Large intestine (tissue), 3 donors: Measurements from ENCODE around the gene KIAA1671. TPM values are rescaled to one million over a fixed set of nuclear protein-coding genes. Genes with fewer than 3 reads are reported as not detected.

Experiments
- DNase-seq, 2 donors: peaks; one replicate each; pipeline versions ENCODE4 v3.0.0 to v3.0.0-alpha.2; 2013
- H3K27ac ChIP-seq: one replicate; pipeline ENCODE4 v1.5.1; 2013; ENCODE audit warnings: low read length
- H3K27me3 ChIP-seq: 2 replicates; pipeline ENCODE4 v1.6.1; 2013; ENCODE audit warnings: low read length; ENCODE audit not compliant: control insufficient read depth, insufficient read depth
- H3K36me3 ChIP-seq: 2 replicates; pipeline ENCODE4 v1.6.1; 2013; ENCODE audit warnings: low read length; ENCODE audit not compliant: control insufficient read depth, insufficient read depth
- H3K4me1 ChIP-seq: one replicate; pipeline ENCODE4 v1.6.1; 2013; ENCODE audit warnings: low read length; ENCODE audit not compliant: control insufficient read depth, insufficient read depth
- H3K4me3 ChIP-seq: one replicate; pipeline ENCODE4 v1.5.1; 2013; ENCODE audit warnings: low read length
- H3K9me3 ChIP-seq: one replicate; pipeline ENCODE4 v1.6.1; 2013; ENCODE audit warnings: mild to moderate bottlenecking, low read depth, low read length, moderate library complexity; ENCODE audit not compliant: control insufficient read depth
- WGBS: methylation state at CpG from one replicate; pipeline ENCODE4 v1.1.5; 2013; ENCODE audit warnings: low lambda C conversion rate; ENCODE audit not compliant: insufficient coverage; 5-methylcytosine and 5-hydroxymethylcytosine counted together
- polyA plus RNA-seq: library from polyadenylated mRNA; unstranded; fragments of 120-200 nt; gene quantifications from one replicate; pipeline ENCODE4 v1.2.1, GENCODE V29; 2013

Gene KIAA1671
- polyA plus RNA-seq, 1 donor, result 25.0 TPM

- Histone ChIP-seq H3K27ac (no peak overlapping the region), H3K4me1 (no peaks in the 10 kb centered on the region), H3K9me3 (no peaks in the 10 kb centered on the region), H3K27me3 (no peaks in the 10 kb centered on the region), H3K36me3 (peaks cover 7% of the 10 kb centered on the region), H3K4me3 (no peak overlapping the region)
- no peak for DNase-seq
- WGBS, result no CpG with 5 or more reads among the region's 9 CpGs
These were observed 138.9 kb downstream of the KIAA1671 start for GRCh38 chr22:25091458-25091857.

GRCh38 chr22:25092119-25092518, 139.6 kb downstream of the KIAA1671 start:
- no peak overlapping the region for H3K27ac ChIP-seq
- H3K4me1 ChIP-seq, result no peaks in the 10 kb centered on the region
- no peak overlapping the region for H3K4me3 ChIP-seq
- H3K27me3 ChIP-seq, result no peaks in the 10 kb centered on the region
- H3K36me3 ChIP-seq, result peaks cover 7% of the 10 kb centered on the region
- WGBS, result 88% methylated on average over 1 of the region's 4 CpGs
- H3K9me3 ChIP-seq, result no peaks in the 10 kb centered on the region
- DNase-seq, result no peak

- no CpG with 5 or more reads among the region's 6 CpGs for WGBS
- no peak for DNase-seq
- Histone ChIP-seq H3K4me1 (no peaks in the 10 kb centered on the region), H3K36me3 (peaks cover 7% of the 10 kb centered on the region), H3K27me3 (no peaks in the 10 kb centered on the region), H3K4me3 (no peak overlapping the region), H3K9me3 (no peaks in the 10 kb centered on the region), H3K27ac (no peak overlapping the region)
These were observed 142.1 kb downstream of the KIAA1671 start for GRCh38 chr22:25094579-25094978.

- Histone ChIP-seq H3K36me3 (peaks cover 7% of the 10 kb centered on the region), H3K4me3 (no peak overlapping the region), H3K27ac (no peak overlapping the region), H3K27me3 (no peaks in the 10 kb centered on the region), H3K4me1 (no peaks in the 10 kb centered on the region), H3K9me3 (no peaks in the 10 kb centered on the region)
- DNase-seq, result no peak
- WGBS, result no CpG with 5 or more reads among the region's 7 CpGs
These were observed 143.4 kb downstream of the KIAA1671 start for GRCh38 chr22:25095869-25096268.

GRCh38 chr22:25096638-25097405, 144.3 kb downstream of the KIAA1671 start:
- DNase-seq, result no peak
- Histone ChIP-seq H3K4me3 (no peak overlapping the region), H3K27ac (no peak overlapping the region), H3K27me3 (no peaks in the 10 kb centered on the region), H3K9me3 (no peaks in the 10 kb centered on the region), H3K4me1 (no peaks in the 10 kb centered on the region), H3K36me3 (peaks cover 7% of the 10 kb centered on the region)
- 90% methylated on average over 5 of the region's 17 CpGs for WGBS

GRCh38 chr22:25098445-25099081, 146.0 kb downstream of the KIAA1671 start:
- Histone ChIP-seq H3K27me3 (no peaks in the 10 kb centered on the region), H3K4me1 (no peaks in the 10 kb centered on the region), H3K36me3 (peaks cover 7% of the 10 kb centered on the region), H3K4me3 (no peak overlapping the region), H3K9me3 (no peaks in the 10 kb centered on the region), H3K27ac (no peak overlapping the region)
- no peak for DNase-seq
- WGBS, result no CpG with 5 or more reads among the region's 9 CpGs

- Histone ChIP-seq H3K27me3 (no peaks in the 10 kb centered on the region), H3K36me3 (peaks cover 7% of the 10 kb centered on the region), H3K9me3 (no peaks in the 10 kb centered on the region), H3K4me1 (no peaks in the 10 kb centered on the region), H3K4me3 (no peak overlapping the region), H3K27ac (no peak overlapping the region)
- WGBS, result no CpG with 5 or more reads among the region's 4 CpGs
- DNase-seq, result no peak
These were observed 146.7 kb downstream of the KIAA1671 start for GRCh38 chr22:25099202-25099601.

- DNase-seq, result no peak
- Histone ChIP-seq H3K27me3 (no peaks in the 10 kb centered on the region), H3K9me3 (no peaks in the 10 kb centered on the region), H3K4me1 (no peaks in the 10 kb centered on the region), H3K36me3 (peaks cover 7% of the 10 kb centered on the region), H3K4me3 (no peak overlapping the region), H3K27ac (no peak overlapping the region)
- no CpG with 5 or more reads among the region's 4 CpGs for WGBS
These were observed 147.9 kb downstream of the KIAA1671 start for GRCh38 chr22:25100402-25100801.

GRCh38 chr22:25100948-25101347, 148.4 kb downstream of the KIAA1671 start:
- Histone ChIP-seq H3K27ac (no peak overlapping the region), H3K4me1 (no peaks in the 10 kb centered on the region), H3K27me3 (no peaks in the 10 kb centered on the region), H3K9me3 (no peaks in the 10 kb centered on the region), H3K4me3 (no peak overlapping the region), H3K36me3 (peaks cover 4% of the 10 kb centered on the region)
- WGBS, result no CpG with 5 or more reads among the region's 5 CpGs
- DNase-seq, result no peak

GRCh38 chr22:25101501-25101900, 149.0 kb downstream of the KIAA1671 start:
- WGBS, result no CpG with 5 or more reads among the region's 4 CpGs

More at GRCh38 chr22:25101501-25101900, 149.0 kb downstream of the KIAA1671 start:
- H3K9me3 ChIP-seq, result no peaks in the 10 kb centered on the region
- no peaks in the 10 kb centered on the region for H3K36me3 ChIP-seq
- H3K4me3 ChIP-seq, result no peak overlapping the region
- no peak overlapping the region for H3K27ac ChIP-seq
- DNase-seq, result no peak
- H3K4me1 ChIP-seq, result no peaks in the 10 kb centered on the region
- no peaks in the 10 kb centered on the region for H3K27me3 ChIP-seq
